GM19324 (cell line): ENCODE data around the gene HDHD3.
"Not testable (repeated sequence)": the region's sequence is repeated elsewhere in the genome, so short reads cannot be mapped to it uniquely, and the experiment has no call there.

Experiments
- ATAC-seq: cut with Tn5 transposase; IDR thresholded peaks from one replicate; pipeline ENCODE4 v1.9.1; 2021; ENCODE audit warnings: mild to moderate bottlenecking, moderate library complexity; ENCODE audit not compliant: unreplicated experiment, low FRiP score

HDHD3 gene

DNA sequence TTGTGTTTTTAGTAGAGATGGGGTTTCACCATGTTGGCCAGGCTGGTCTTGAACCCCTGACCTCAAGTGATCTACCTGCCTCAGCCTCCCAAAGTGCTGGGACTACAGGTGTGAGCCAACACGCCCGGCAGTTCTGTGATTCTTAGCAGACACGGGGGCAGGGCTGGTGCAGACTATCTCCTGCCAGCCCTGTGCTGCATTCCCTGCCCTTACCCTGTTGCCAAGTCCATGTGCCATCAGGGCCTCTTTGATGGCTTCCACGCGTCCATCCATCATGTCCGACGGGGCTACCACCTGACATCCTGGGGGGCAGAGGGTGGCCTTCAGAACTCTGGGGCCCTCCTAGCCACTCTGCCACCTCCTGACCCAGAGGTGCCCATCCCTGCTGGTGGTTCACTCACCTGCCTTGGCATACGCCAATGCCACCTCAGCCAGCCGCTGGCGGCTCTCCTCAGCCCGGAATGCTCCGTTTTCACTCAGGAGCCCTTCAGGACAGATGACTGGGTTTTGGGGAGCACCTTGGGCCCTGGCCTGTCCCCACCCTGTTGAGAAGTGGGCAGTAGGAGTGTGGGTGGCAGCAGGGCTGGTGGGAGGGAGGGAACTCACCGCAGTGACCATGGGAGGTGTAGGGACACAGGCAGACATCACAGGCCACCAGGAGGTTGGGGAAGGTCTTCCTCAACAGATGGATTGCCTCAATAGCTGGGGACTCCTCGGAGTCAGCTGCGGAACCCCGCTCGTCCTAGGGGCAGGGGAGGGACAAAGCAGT, 13.6 kb upstream of the HDHD3 start:
- no peak for ATAC-seq

GRCh38 chr9:113389451-113389850, 12.7 kb upstream of the HDHD3 start:
- no peak for ATAC-seq

- ATAC-seq, result no peak
Measured at GRCh38 chr9:113388833-113389232, 12.0 kb upstream of the HDHD3 start.

DNA sequence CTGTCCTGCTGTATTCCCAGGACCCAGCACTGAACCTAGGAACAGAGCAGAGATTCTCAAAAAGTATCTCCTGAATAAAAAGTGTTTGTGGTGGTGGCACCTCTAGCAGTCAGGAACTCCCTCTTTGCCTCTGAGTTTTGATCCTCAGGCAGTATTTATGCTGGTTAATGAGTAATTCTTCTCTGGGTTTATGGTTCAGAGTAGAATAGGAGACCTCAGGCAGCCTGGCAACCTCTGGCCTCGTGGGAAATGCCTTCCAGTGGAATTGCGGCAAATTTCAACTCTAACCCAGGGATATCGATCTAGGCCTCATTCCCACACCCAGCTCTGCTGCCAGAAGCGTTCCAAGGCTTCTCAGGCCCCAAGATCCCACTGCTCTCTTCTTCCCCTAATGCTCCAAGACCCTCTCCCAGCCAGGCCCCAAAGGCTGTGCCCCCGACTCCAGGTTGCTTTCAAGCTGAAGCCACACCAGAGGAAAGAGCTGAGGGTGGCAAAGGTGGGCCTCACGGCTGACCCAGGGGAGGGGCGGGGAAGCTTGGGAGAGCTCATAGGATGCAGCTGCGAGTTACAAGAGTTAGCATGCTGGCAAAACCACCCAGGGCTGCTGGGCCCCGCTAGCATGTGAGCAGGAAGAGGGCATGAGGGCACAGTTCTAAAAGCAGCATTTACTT, 10.9 kb upstream of the HDHD3 start:
- no peak for ATAC-seq

GRCh38 chr9:113386571-113387393, 10.0 kb upstream of the HDHD3 start:
- no peak for ATAC-seq

- no peak for ATAC-seq
Measured at GRCh38 chr9:113381909-113382411, 5.2 kb upstream of the HDHD3 start.

DNA sequence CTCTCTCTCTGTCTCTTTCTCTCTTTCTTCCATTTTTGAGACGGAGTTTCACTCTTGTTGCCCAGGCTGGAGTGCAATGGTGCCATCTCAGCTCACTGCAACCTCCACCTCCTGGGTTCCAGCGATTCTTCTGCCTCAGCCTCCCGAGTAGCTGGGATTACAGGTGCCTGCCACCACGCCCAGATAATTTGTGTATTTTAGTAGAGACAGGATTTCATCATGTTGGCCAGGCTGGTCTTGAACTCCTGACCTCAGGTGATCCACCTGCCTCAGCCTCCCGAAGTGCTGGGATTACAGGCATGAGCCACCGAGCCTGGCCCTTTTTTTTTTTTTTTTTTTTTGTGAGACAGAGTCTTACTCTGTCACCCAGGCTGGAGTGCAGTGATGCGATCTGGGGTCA, 4.7 kb upstream of the HDHD3 start:
- not testable (repeated sequence) for ATAC-seq

DNA sequence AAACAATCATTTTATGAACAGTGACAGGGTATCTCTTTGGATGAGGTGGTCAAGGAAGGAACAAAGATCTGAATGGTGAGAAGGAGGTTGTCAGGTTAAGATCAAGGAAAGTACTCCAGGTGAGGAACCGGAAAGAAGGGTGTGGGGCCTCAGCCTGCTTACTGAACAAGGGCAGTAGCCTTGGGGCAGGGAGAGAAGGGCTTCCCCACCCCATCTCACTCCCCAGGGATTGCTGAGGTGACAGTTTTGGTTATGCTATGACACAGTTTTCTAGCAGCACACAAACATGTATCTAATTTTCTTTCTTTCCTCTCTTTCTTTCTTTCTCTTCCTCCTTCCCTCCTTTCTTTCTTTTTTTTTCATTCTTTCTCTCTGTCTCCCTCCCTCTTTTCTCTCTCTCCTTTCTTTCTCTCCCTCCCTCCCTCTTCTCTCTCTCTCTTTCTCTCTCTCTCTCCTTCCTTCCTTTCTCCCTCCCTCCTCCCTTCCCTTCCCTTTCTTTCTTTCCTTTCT, 4.1 kb upstream of the HDHD3 start:
- no peak for ATAC-seq

DNA sequence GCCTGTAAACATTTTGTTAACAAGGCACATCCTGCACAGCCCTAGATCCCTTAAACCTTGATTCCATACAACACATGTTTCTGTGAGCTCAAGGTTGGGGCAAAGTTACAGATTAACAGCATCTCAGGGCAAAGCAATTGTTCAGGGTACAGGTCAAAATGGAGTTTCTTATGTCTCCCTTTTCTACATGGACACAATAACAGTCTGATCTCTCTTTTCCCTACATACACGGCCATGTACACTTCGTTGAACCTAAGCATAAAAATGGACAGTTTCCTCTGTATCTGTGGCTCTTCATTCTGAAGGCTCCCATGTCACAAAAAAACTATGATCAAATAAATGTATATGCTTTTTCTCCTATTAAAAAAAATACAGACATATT, 3.0 kb upstream of the HDHD3 start:
- ATAC-seq, result not testable (repeated sequence)

GRCh38 chr9:113379094-113379828, 2.5 kb upstream of the HDHD3 start:
- ATAC-seq, result not testable (repeated sequence)

DNA sequence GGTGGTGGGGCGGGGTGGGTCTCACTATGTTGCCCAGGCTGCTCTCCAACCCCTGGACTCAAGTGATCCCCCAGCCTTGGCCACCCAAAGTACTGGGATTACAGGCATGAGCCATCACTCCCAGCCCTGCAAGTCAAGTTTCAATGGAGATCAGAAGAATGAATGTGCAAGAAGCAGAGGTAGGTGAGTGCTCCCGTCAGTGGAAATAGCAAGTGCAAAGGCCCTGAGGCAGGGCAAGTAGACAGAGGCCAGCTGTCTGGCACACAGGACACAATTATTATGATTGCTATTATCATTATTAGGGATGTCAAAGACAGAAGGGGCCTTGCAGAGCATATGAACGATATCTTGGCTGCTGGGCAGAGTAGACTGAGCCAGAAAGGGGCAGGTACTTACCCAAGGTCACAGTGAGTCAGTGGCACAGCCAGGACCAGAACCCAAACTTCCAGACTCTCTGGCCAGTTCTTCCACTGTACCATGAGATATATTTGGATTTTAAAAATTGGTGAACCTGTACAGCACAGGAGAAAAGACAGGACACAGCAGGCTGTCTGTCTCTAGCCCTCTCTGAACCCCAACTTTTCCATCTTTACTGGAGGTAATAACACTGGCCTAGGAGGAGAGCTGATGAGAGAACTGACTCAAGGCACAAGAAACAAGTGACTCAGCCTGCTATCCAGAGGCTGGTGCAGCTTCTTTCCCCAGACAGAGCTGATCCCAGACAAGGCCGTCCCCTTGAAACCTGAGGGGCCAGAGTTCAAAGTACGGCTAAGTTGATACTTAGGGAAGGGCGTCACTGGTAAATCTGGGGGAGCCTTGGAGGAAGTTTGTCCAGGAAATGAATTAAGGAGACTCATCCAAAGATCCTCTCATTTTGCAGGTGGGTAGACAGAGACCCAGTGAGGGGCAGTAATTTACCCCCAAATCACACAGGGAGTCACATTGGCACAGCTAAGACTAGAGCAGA, 1.4 kb downstream of the HDHD3 start:
- ATAC-seq, result no peak

DNA sequence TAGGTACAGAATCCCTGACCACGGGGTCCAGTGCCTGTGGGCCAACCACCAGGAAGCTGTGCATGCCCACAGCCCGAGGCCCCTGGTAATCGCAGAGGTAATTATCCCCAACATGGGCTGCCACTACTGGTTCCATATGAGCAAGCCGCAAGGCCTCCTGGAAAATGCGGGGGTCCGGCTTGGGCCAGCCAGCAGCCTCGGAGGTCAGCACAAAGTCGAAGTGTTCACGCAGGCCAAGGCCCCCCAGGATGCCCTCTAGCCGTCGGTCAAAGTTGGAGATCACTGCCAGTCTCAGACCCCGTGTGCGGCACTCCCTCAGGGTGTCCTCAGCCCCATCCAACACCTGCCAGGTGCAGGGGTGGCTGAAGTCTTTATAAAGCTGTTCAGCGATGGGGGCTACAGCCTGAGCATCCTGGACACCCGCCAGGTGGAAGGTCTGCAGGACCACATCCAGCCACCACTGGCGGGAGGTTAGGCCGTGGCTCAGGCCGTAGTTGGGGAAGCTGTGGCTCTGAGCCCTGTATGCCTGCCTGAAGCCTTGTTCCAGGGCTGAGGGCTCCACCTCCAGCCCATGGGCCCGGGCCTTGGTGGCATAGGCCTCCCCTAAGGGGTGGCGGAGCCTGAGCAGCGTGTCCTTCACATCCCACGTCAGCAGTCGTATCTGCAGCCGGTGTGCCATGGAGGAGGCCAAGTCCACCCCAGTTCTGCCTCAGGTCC, 3.0 kb downstream of the HDHD3 start:
- no peak for ATAC-seq

- ATAC-seq, result no peak
Measured at GRCh38 chr9:113373256-113373655, 3.5 kb downstream of the HDHD3 start.

- no peak for ATAC-seq
Measured at GRCh38 chr9:113372059-113372458, 4.7 kb downstream of the HDHD3 start.

GRCh38 chr9:113370806-113371325, 5.9 kb downstream of the HDHD3 start:
- no peak for ATAC-seq

- ATAC-seq, result no peak
Measured at GRCh38 chr9:113369855-113370140, 7.0 kb downstream of the HDHD3 start.

- no peak for ATAC-seq
Measured at GRCh38 chr9:113368982-113369854, 7.6 kb downstream of the HDHD3 start.
